ENCODE measurements around the gene SLC1A3.

The SLC1A3 gene

GRCh38 chr5:36661456-36662220 lies 55.2 kb downstream of the SLC1A3 start:
- Mint-ChIP-seq H3K27me3 (peaks cover 5% of the 10 kb centered on the region), H3K36me3 (no peaks in the 10 kb centered on the region), H3K9me3 (no peaks in the 10 kb centered on the region), H3K4me3 (no peak overlapping the region), H3K27ac (no peak overlapping the region), H3K4me1 (no peaks in the 10 kb centered on the region)
- DNase-seq (ENCODE audit: low spot score in 2 of 2) (no peak), ATAC-seq (ENCODE audit: low read depth) (no peak)

DNA sequence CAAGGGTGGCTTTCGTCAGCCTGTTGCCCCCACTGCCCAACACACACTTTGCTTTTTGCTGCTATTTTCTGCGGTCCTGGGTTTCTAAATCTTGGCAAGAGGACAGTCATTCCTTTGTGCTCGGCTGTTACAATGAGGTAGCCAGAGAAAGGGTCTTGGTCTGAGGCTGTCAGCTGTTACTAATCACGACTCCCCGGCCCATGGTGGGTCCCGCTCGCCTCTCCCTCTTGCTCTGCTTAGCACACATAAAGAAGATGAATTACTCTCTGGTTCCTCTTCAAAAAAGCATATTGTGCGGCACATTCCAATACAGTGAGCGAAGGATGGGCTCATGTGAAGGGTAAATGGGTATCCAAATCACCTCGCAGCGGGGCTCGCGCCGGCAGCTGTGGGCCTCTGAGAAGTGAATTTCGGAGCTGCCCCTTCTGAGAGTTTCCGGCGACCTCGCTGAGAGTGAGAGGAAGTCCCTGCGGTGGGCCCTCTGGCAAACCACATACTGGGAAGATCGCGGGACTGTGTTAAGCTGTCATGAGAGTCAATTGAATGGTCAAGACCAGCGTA lies 56.0 kb downstream of the SLC1A3 start:
- no peak overlapping the region for H3K27ac Mint-ChIP-seq
- DNase-seq (ENCODE audit: low spot score in 2 of 2) (no peak), ATAC-seq (ENCODE audit: low read depth) (no peak)
- peaks cover 5% of the 10 kb centered on the region for H3K27me3 Mint-ChIP-seq
- H3K4me1 Mint-ChIP-seq: no peaks in the 10 kb centered on the region
- no peaks in the 10 kb centered on the region for H3K9me3 Mint-ChIP-seq
- H3K36me3 Mint-ChIP-seq: no peaks in the 10 kb centered on the region
- H3K4me3 Mint-ChIP-seq: no peak overlapping the region

GRCh38 chr5:36664766-36665165 lies 58.4 kb downstream of the SLC1A3 start:
- Mint-ChIP-seq H3K9me3 (no peaks in the 10 kb centered on the region), H3K27me3 (peaks cover 7% of the 10 kb centered on the region), H3K27ac (no peak overlapping the region), H3K4me3 (no peak overlapping the region), H3K36me3 (peaks cover 2% of the 10 kb centered on the region), H3K4me1 (no peaks in the 10 kb centered on the region)
- DNase-seq (ENCODE audit: low spot score in 2 of 2) (no peak), ATAC-seq (ENCODE audit: low read depth) (no peak)

GRCh38 chr5:36665628-36666027 lies 59.2 kb downstream of the SLC1A3 start:
- DNase-seq (ENCODE audit: low spot score in 2 of 2): no peak
- H3K4me3 Mint-ChIP-seq: no peak overlapping the region
- no peak for ATAC-seq (ENCODE audit: low read depth)
- H3K36me3 Mint-ChIP-seq: peaks cover 2% of the 10 kb centered on the region
- no peaks in the 10 kb centered on the region for H3K9me3 Mint-ChIP-seq
- H3K27me3 Mint-ChIP-seq: peaks cover 7% of the 10 kb centered on the region
- no peaks in the 10 kb centered on the region for H3K4me1 Mint-ChIP-seq
- H3K27ac Mint-ChIP-seq: no peak overlapping the region

- no peak for DNase-seq (ENCODE audit: low spot score in 2 of 2)
- no peaks in the 10 kb centered on the region for H3K9me3 Mint-ChIP-seq
- H3K36me3 Mint-ChIP-seq: peaks cover 2% of the 10 kb centered on the region
- ATAC-seq (ENCODE audit: low read depth): no peak
- H3K27me3 Mint-ChIP-seq: peaks cover 6% of the 10 kb centered on the region
- H3K4me3 Mint-ChIP-seq: no peak overlapping the region
- H3K27ac Mint-ChIP-seq: no peak overlapping the region
- no peaks in the 10 kb centered on the region for H3K4me1 Mint-ChIP-seq
These were observed 59.9 kb downstream of the SLC1A3 start for GRCh38 chr5:36666274-36666673.

- no peak overlapping the region for H3K27ac Mint-ChIP-seq
- H3K27me3 Mint-ChIP-seq: peaks cover 6% of the 10 kb centered on the region
- DNase-seq (ENCODE audit: low spot score in 2 of 2): no peak
- no peaks in the 10 kb centered on the region for H3K9me3 Mint-ChIP-seq
- H3K4me1 Mint-ChIP-seq: no peaks in the 10 kb centered on the region
- H3K36me3 Mint-ChIP-seq: peaks cover 2% of the 10 kb centered on the region
- no peak overlapping the region for H3K4me3 Mint-ChIP-seq
- ATAC-seq (ENCODE audit: low read depth): no peak
These were observed 60.6 kb downstream of the SLC1A3 start for GRCh38 chr5:36666986-36667385.

- peaks cover 6% of the 10 kb centered on the region for H3K27me3 Mint-ChIP-seq
- no peaks in the 10 kb centered on the region for H3K4me1 Mint-ChIP-seq
- H3K4me3 Mint-ChIP-seq: no peak overlapping the region
- no peak for ATAC-seq (ENCODE audit: low read depth)
- no peak overlapping the region for H3K27ac Mint-ChIP-seq
- DNase-seq (ENCODE audit: low spot score in 2 of 2): no peak
- no peaks in the 10 kb centered on the region for H3K9me3 Mint-ChIP-seq
- peaks cover 2% of the 10 kb centered on the region for H3K36me3 Mint-ChIP-seq
These were observed 61.4 kb downstream of the SLC1A3 start for GRCh38 chr5:36667824-36668223.

DNA sequence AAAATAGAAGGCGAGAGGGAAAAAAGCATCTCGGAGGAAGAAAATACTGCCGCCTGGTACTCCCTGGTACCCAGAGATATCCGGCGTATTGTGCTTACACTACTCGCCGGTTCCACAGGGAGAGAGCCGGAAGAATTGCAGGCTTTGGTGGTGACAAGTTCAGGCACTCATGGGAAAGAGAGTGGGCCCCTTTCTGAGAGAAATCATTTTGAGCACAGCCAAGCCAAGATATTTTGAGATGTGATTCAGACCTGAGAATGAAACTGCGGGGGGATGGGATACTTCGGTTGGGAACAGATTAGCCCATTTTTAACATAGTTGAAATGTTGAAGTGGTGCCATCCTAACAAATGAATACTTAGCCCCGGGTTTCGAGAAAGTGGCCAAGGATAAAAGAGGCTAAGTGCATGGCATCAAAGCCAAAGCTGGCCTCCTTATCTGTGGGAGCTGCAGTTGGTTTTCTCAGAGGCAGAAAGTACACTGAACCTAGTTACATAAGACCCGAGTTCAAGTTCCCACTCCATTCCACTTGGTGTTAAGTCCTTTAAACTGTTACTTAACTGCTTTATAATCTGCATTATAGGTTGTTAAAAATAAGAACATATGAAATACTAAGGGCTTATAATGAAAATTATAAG lies 62.7 kb downstream of the SLC1A3 start:
- Mint-ChIP-seq H3K4me1 (no peaks in the 10 kb centered on the region), H3K27ac (no peak overlapping the region), H3K36me3 (peaks cover 2% of the 10 kb centered on the region), H3K27me3 (peaks cover 4% of the 10 kb centered on the region), H3K4me3 (no peak overlapping the region), H3K9me3 (no peaks in the 10 kb centered on the region)
- DNase-seq (ENCODE audit: low spot score in 2 of 2) (no peak), ATAC-seq (ENCODE audit: low read depth) (no peak)

GRCh38 chr5:36670548-36670947 lies 64.1 kb downstream of the SLC1A3 start:
- no peak overlapping the region for H3K27ac Mint-ChIP-seq

GRCh38 chr5:36675282-36675681 lies 68.9 kb downstream of the SLC1A3 start:
- Mint-ChIP-seq H3K4me1 (no peaks in the 10 kb centered on the region), H3K9me3 (no peaks in the 10 kb centered on the region), H3K27ac (no peak overlapping the region), H3K27me3 (peaks cover 16% of the 10 kb centered on the region), H3K4me3 (no peak overlapping the region), H3K36me3 (no peaks in the 10 kb centered on the region)
- DNase-seq (ENCODE audit: low spot score in 2 of 2) (no peak), ATAC-seq (ENCODE audit: low read depth) (no peak)

More at GRCh38 chr5:36670548-36670947, 64.1 kb downstream of the SLC1A3 start:
- peaks cover 2% of the 10 kb centered on the region for H3K36me3 Mint-ChIP-seq
- H3K4me1 Mint-ChIP-seq: no peaks in the 10 kb centered on the region
- no peak for ATAC-seq (ENCODE audit: low read depth)
- no peak for DNase-seq (ENCODE audit: low spot score in 2 of 2)
- H3K4me3 Mint-ChIP-seq: no peak overlapping the region
- no peaks in the 10 kb centered on the region for H3K9me3 Mint-ChIP-seq
- H3K27me3 Mint-ChIP-seq: peaks cover 5% of the 10 kb centered on the region

- no peak for ATAC-seq (ENCODE audit: low read depth)
These were observed 73.0 kb downstream of the SLC1A3 start for GRCh38 chr5:36679221-36679989.

GRCh38 chr5:36680066-36680465 lies 73.7 kb downstream of the SLC1A3 start:
- Mint-ChIP-seq H3K36me3 (no peaks in the 10 kb centered on the region), H3K27ac (no peak overlapping the region), H3K9me3 (no peaks in the 10 kb centered on the region), H3K4me3 (no peak overlapping the region), H3K4me1 (no peaks in the 10 kb centered on the region), H3K27me3 (peaks cover 13% of the 10 kb centered on the region)
- DNase-seq (ENCODE audit: low spot score in 2 of 2) (no peak), ATAC-seq (ENCODE audit: low read depth) (no peak)

More at GRCh38 chr5:36679221-36679989, 73.0 kb downstream of the SLC1A3 start:
- Mint-ChIP-seq H3K4me3 (no peak overlapping the region), H3K9me3 (no peaks in the 10 kb centered on the region), H3K4me1 (no peaks in the 10 kb centered on the region), H3K27ac (no peak overlapping the region), H3K36me3 (no peaks in the 10 kb centered on the region), H3K27me3 (peaks cover 13% of the 10 kb centered on the region)
- no peak for DNase-seq (ENCODE audit: low spot score in 2 of 2)

GRCh38 chr5:36681711-36682110 lies 75.3 kb downstream of the SLC1A3 start:
- DNase-seq (ENCODE audit: low spot score in 2 of 2) (no peak), ATAC-seq (ENCODE audit: low read depth) (no peak)
- no peaks in the 10 kb centered on the region for H3K9me3 Mint-ChIP-seq
- no peaks in the 10 kb centered on the region for H3K4me1 Mint-ChIP-seq
- H3K27me3 Mint-ChIP-seq: peaks cover 7% of the 10 kb centered on the region
- H3K4me3 Mint-ChIP-seq: no peak overlapping the region
- no peak overlapping the region for H3K27ac Mint-ChIP-seq
- no peaks in the 10 kb centered on the region for H3K36me3 Mint-ChIP-seq

- no peak overlapping the region for H3K4me3 Mint-ChIP-seq
- ATAC-seq (ENCODE audit: low read depth) (no peak), DNase-seq (ENCODE audit: low spot score in 2 of 2) (no peak)
- peaks cover 4% of the 10 kb centered on the region for H3K27me3 Mint-ChIP-seq
- H3K9me3 Mint-ChIP-seq: no peaks in the 10 kb centered on the region
- no peak overlapping the region for H3K27ac Mint-ChIP-seq
- no peaks in the 10 kb centered on the region for H3K36me3 Mint-ChIP-seq
- no peaks in the 10 kb centered on the region for H3K4me1 Mint-ChIP-seq
These were observed 76.1 kb downstream of the SLC1A3 start for GRCh38 chr5:36682499-36682898.
